K562 (cell line): ENCODE results near the gene NAA10. TPM values are rescaled to one million over a fixed set of nuclear protein-coding genes. Genes with fewer than 3 reads are reported as not detected.

Experiments used
- ATAC-seq: fragments of 200-7000 bp; cut with Tn5 transposase; 3 replicates; pipeline ENCODE4 v1.9.1; 2020; ENCODE audit warnings: moderate library complexity
- BruUV-seq: library from RNA; stranded (reverse); fragments of 400-500 nt; replicated peaks from 2 replicates; lab custom pipeline; 2021; lab: Mats Ljungman, UMichigan
- CTCF ChIA-PET: fragments of 300-600 bp; formaldehyde crosslinking; extraction: SDS; loops from one replicate; lab custom pipeline; 2021; ENCODE audit warnings: low intra/inter-chr PET ratio; lab: Yijun Ruan, JAX
- POLR2A ChIA-PET: fragments of 300-600, 350-650 bp; sonication (Branson Sonifier 250); formaldehyde crosslinking; extraction: SDS; loops from one replicate; lab custom pipeline; 2021; ENCODE audit warnings: antibody characterized with exemption, inconsistent platforms; lab: Yijun Ruan, JAX
- DNase-seq, 4 experiments: peaks; one replicate each; pipeline versions ENCODE4 v3.0.0 to v3.0.0-alpha.2; 2011 to 2018; ENCODE audit warnings: low spot score in 3 of 4, mixed read lengths in 3 of 4; ENCODE audit errors: extremely low read depth in 1 of 4
- FAIRE-seq: peaks from 2 replicates; lab custom pipeline; 2011; peaks lifted over from hg19 to GRCh38; lab: Jason Lieb, UNC
- H2AFZ ChIP-seq: 2 replicates; pipeline ENCODE4 v1.6.0; 2011; ENCODE audit warnings: low read depth, low read length, control low read depth, inconsistent platforms
- H3K27ac ChIP-seq: fragments of 200-600 bp; 3 replicates; pipeline ENCODE4 v1.8.0; 2011; ENCODE audit warnings: low read depth, mild to moderate bottlenecking, control low read depth, inconsistent platforms, low read length, moderate library complexity, mixed read lengths; ENCODE audit errors: extremely low read depth
- H3K27me3 ChIP-seq, 2 experiments: fragments of 300-600 bp in 1 of 2; 2 replicates in 1 of 2; 3 replicates in 1 of 2; pipeline versions ENCODE4 v1.6.0 to v1.8.0; 2011; ENCODE audit warnings: inconsistent platforms in 2 of 2, low read length in 2 of 2, mild to moderate bottlenecking in 1 of 2, mixed read lengths in 1 of 2, moderate library complexity in 1 of 2; ENCODE audit not compliant: control insufficient read depth in 2 of 2, insufficient read depth in 2 of 2
- H3K36me3 ChIP-seq: fragments of 300-600 bp; 3 replicates; pipeline ENCODE4 v1.8.0; 2011; ENCODE audit warnings: mild to moderate bottlenecking, low read length, inconsistent platforms; ENCODE audit not compliant: control insufficient read depth, insufficient read depth
- H3K4me1 ChIP-seq, 2 experiments: fragments of 200-600 bp in 1 of 2; replicated peaks in 1 of 2; 2 replicates in 1 of 2; 3 replicates in 1 of 2; pipeline versions ENCODE4 v1.5.1 to v1.8.0; 2011; ENCODE audit warnings: inconsistent platforms in 2 of 2, low read length in 2 of 2, mild to moderate bottlenecking in 1 of 2, mixed read lengths in 1 of 2, moderate library complexity in 1 of 2; ENCODE audit not compliant: control insufficient read depth in 2 of 2, insufficient read depth in 2 of 2
- H3K4me2 ChIP-seq: 2 replicates; pipeline ENCODE4 v1.6.1; 2011; ENCODE audit warnings: low read length, control low read depth, inconsistent platforms, mixed read lengths; ENCODE audit not compliant: insufficient read depth
- H3K4me3 ChIP-seq: fragments of 200-600 bp; sonication (generic), shearing (Covaris generic); 2 replicates; pipeline ENCODE4 v1.5.1; 2016; ENCODE audit warnings: control low read depth, inconsistent platforms
- H3K79me2 ChIP-seq: fragments of 200-600 bp; 3 replicates; pipeline ENCODE4 v1.8.0; 2011; ENCODE audit warnings: low read length, inconsistent platforms; ENCODE audit not compliant: control insufficient read depth, insufficient read depth
- H3K9ac ChIP-seq, 2 experiments: 2 replicates each; pipeline versions ENCODE4 v1.6.0 to v1.6.1; 2011; ENCODE audit warnings: low read depth in 2 of 2, low read length in 2 of 2, control low read depth in 1 of 2, inconsistent platforms in 1 of 2, mild to moderate bottlenecking in 1 of 2, mixed read lengths in 1 of 2; ENCODE audit not compliant: insufficient read depth in 1 of 2
- H3K9me1 ChIP-seq: one replicate; pipeline ENCODE4 v1.6.0; 2011; ENCODE audit warnings: inconsistent platforms, mild to moderate bottlenecking, low read length, moderate library complexity; ENCODE audit not compliant: control insufficient read depth, insufficient read depth
- H3K9me3 ChIP-seq: replicated peaks from 2 replicates; pipeline ENCODE4 v1.5.1; 2011; ENCODE audit warnings: low read depth, low read length, inconsistent platforms; ENCODE audit not compliant: control insufficient read depth, insufficient read depth
- H4K20me1 ChIP-seq: replicated peaks from 2 replicates; pipeline ENCODE4 v1.6.1; 2011; ENCODE audit warnings: low read length, inconsistent platforms, mixed read lengths; ENCODE audit not compliant: control insufficient read depth, insufficient read depth
- HNRNPL ChIP-seq: fragments of 200-400 bp; formaldehyde crosslinking; IDR thresholded peaks from 2 replicates; pipeline ENCODE4 v1.6.1; 2017; ENCODE audit warnings: low read depth, mild to moderate bottlenecking, low read length
- POLR2G ChIP-seq: fragments of 200-400 bp; formaldehyde crosslinking; IDR thresholded peaks from 2 replicates; pipeline ENCODE4 v1.6.1; 2017; ENCODE audit warnings: low read depth, mild to moderate bottlenecking, antibody characterized with exemption, low read length, moderate library complexity
- PTBP1 ChIP-seq: fragments of 200-400 bp; formaldehyde crosslinking; IDR thresholded peaks from 2 replicates; pipeline ENCODE4 v1.6.1; 2017; ENCODE audit warnings: low read depth, low read length
- ZNF124 ChIP-seq: sonication (generic); formaldehyde crosslinking; IDR thresholded peaks from 2 replicates; pipeline ENCODE4 v1.8.1; 2022; ENCODE audit warnings: missing genetic modification reagents
- WGBS: fragments of 100-300 bp; shearing (Covaris generic); methylation state at CpG from one replicate; pipeline ENCODE4 v1.1.6; 2016; ENCODE audit warnings: low coverage, mixed read lengths; ENCODE audit not compliant: insufficient coverage; ENCODE audit errors: missing lambda C conversion rate; 5-methylcytosine and 5-hydroxymethylcytosine counted together
- in situ Hi-C: fragments of 300-500 bp; cut with MboI; formaldehyde crosslinking; loops from 4 replicates; pipeline ENCODE4 v1.15.0; 2018; ENCODE audit warnings: inconsistent platforms, mixed read lengths
- intact Hi-C: fragments of 100-400 bp; cut with micrococcal nuclease; formaldehyde crosslinking; loops from 2 replicates; pipeline ENCODE4 v1.14.2; 2022
- polyA plus RNA-seq, 8 experiments: library from polyadenylated mRNA; depleted of rRNA in 4 of 8; stranded (reverse) in 5 of 8; unstranded in 3 of 8; fragments of >200 nt; fragmentation: Nextera tagmentation in 2 of 8; fragmentation: Illumina TruSeq in 1 of 8; extraction: Ambion mirVana in 2 of 8; extraction: Trizol in 1 of 8; gene quantifications; 2 replicates each; pipeline versions ENCODE4 v1.2.1 to v1.2.3, GENCODE V29; 2011 to 2014; ENCODE audit warnings: inconsistent platforms in 1 of 8, missing spikeins in 1 of 8
- total RNA-seq, 7 experiments: library from RNA; depleted of rRNA in 6 of 7; stranded (reverse); fragments of >200 nt in 6 of 7; fragmentation: Illumina TruSeq in 2 of 7; extraction: Trizol in 2 of 7; gene quantifications; 2 replicates each; pipeline versions ENCODE4 v1.2.1 to v1.2.3, GENCODE V29; 2011 to 2021; ENCODE audit warnings: low replicate concordance in 1 of 7

The NAA10 gene
- total and polyA plus RNA-seq, 9 of the 15 experiments (the other 6 are each of a cell fraction or from before 2014, with no cell fraction given): 11.1 to 250 (median 134) TPM

DNA sequence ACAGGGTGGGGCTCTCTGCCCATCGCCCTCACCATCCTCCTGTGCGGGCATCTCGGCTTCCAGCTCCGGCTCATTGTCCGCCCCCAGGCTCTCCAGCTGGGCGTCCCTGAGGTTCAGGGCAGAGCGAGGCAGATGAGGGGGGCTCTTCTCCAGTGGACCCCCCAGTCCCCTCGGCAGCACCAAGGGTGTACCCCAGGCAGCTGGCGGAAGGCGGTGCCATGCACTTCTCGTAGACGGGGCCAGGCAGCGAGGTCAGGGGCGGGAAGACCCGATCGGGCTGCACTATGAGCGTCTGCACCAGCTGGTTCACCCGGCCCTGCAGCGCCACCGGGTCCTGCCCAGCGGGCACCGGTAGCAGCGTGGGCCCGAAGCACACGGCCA is 24.9 kb downstream of the NAA10 start:
- in situ Hi-C loops (no loop called here), intact Hi-C loops (no loop called here)
- FAIRE-seq (no peak), DNase-seq (no peak), ATAC-seq (no peak)
- Histone ChIP-seq H2AFZ (no peak overlapping the region), H3K9ac (no peak overlapping the region; a peak in 1 of 4 replicates), H3K4me2 (no peak overlapping the region), H3K4me3 (no peak overlapping the region), H3K36me3 (peaks cover 18% of the 10 kb centered on the region; the same call in 2 of the 3 replicates), H3K79me2 (no peaks in the 10 kb centered on the region), H3K9me3 (no peaks in the 10 kb centered on the region), H3K27ac (no peak overlapping the region), H3K27me3 (no peaks in the 10 kb centered on the region), H3K4me1 (peaks cover 0 to 56% of the 10 kb centered on the region in 2 experiments; a peak in 3 of 5 replicates), H3K9me1 (no peaks in the 10 kb centered on the region), H4K20me1 (peaks cover 5% of the 10 kb centered on the region; the same call in 1 of the 2 replicates)
- ChIA-PET CTCF (no interaction called here), POLR2A (interaction anchor here (0.6 to 1.1 kb wide), 2 partner anchors 11 to 902 kb away, joined by 3 to 4 read pairs; no protein-coding TSS in a partner anchor)
- WGBS: 85% methylated on average over 4 of the region's 25 CpGs
- no TSS peak for BruUV-seq
- TF ChIP-seq HNRNPL: peak; percentile 10; the same call in 1 of the 2 replicates
- TF ChIP-seq POLR2G: peak; percentile 46
- no peak for TF ChIP-seq ZNF124 (CRISPR knock-in tag)
- TF ChIP-seq PTBP1: no peak
